Neuron (in vitro differentiated cells): ENCODE measurements around the gene SVEP1.
"Not testable (repeated sequence)": the region's sequence is repeated elsewhere in the genome, so short reads cannot be mapped to it uniquely, and the experiment has no call there.

ENCODE experiments used
- H2AFZ ChIP-seq: one replicate; pipeline ENCODE4 v1.6.1; 2013; ENCODE audit warnings: low read depth, mild to moderate bottlenecking, inconsistent platforms, low read length, moderate library complexity
- H3K27me3 ChIP-seq: one replicate; pipeline ENCODE4 v1.6.1; 2013; ENCODE audit warnings: low read length; ENCODE audit not compliant: insufficient read depth
- H3K36me3 ChIP-seq: one replicate; pipeline ENCODE4 v1.6.1; 2013; ENCODE audit warnings: low read length; ENCODE audit not compliant: insufficient read depth
- H3K4me1 ChIP-seq: one replicate; pipeline ENCODE4 v1.6.1; 2013; ENCODE audit warnings: low read length; ENCODE audit not compliant: insufficient read depth
- H3K4me3 ChIP-seq: 2 replicates; pipeline ENCODE4 v1.5.1; 2013; ENCODE audit warnings: mild to moderate bottlenecking, low read length, moderate library complexity
- H3K9me3 ChIP-seq: one replicate; pipeline ENCODE4 v1.6.1; 2013; ENCODE audit warnings: low read length

Gene SVEP1

DNA sequence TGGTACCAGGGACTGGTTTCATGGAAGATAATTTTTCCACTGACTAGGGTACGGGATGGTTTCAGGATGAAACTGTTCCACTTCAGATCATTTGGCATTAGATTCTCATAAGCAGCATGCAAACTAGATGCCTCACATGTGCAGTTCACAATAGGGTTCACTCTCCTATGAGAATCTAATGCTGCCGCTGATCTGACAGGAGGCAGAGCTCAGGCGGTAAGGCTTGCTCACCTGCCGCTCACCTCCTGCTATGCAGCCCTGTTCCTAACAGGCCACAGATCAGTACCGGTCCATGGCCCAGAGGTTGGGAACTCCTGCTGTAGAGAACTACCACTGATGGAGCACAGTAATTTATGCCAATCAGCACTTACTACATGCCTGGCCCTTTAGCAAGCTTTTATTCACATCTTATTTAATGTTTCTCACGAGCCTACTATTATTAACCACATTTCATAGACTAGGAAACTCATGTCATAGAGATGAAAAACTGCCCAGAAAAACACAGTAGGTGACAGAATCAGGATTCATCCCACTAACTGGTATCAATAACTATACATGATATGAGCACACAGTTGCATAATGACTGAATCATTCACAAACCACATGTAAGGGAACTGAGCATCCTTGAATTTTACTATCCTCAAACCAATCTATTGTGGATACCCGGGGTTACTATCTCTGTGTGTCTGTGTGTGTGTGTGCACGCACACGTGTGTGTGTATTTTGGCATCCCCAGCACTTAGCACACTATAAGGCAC, 46.5 kb downstream of the SVEP1 start:
- no peaks in the 10 kb centered on the region for H3K36me3 ChIP-seq

GRCh38 chr9:110531776-110532175, 47.8 kb downstream of the SVEP1 start:
- Histone ChIP-seq H3K27me3 (no peaks in the 10 kb centered on the region), H3K36me3 (no peaks in the 10 kb centered on the region), H3K4me3 (no peak overlapping the region), H2AFZ (no peak overlapping the region), H3K4me1 (no peaks in the 10 kb centered on the region), H3K9me3 (no peaks in the 10 kb centered on the region)

More for the DNA sequence above, 46.5 kb downstream of the SVEP1 start:
- Histone ChIP-seq H3K4me3 (no peak overlapping the region), H3K9me3 (no peaks in the 10 kb centered on the region), H2AFZ (no peak overlapping the region), H3K4me1 (no peaks in the 10 kb centered on the region), H3K27me3 (no peaks in the 10 kb centered on the region)

- H3K9me3 ChIP-seq, H3K4me1 ChIP-seq, H3K27me3 ChIP-seq, H2AFZ ChIP-seq, H3K36me3 ChIP-seq, H3K4me3 ChIP-seq: not testable (repeated sequence)
Observed at GRCh38 chr9:110531241-110531640, 48.3 kb downstream of the SVEP1 start.

DNA sequence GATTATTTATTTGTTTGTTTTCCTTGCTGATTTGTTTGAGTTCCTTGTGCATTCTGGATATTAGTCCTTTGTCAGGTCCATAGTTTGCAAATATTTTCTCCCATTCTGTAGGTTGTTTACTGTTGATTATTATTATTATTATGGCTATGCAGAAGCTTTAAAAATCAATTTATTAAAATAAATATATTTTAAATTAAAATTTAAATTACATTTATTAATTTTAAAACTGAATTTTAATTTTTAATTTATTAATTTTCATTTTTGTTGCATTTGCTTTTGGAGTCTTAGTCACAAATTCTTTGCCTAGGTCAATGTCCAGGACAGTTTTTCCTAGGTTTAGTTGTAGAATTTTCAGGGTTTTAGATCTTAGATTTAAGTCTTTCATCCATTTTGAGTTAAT, 50.9 kb downstream of the SVEP1 start:
- Histone ChIP-seq H2AFZ (no peak overlapping the region), H3K27me3 (no peaks in the 10 kb centered on the region), H3K9me3 (no peaks in the 10 kb centered on the region), H3K4me1 (no peaks in the 10 kb centered on the region), H3K4me3 (no peak overlapping the region), H3K36me3 (no peaks in the 10 kb centered on the region)

GRCh38 chr9:110526426-110526825, 53.1 kb downstream of the SVEP1 start:
- no peaks in the 10 kb centered on the region for H3K9me3 ChIP-seq
- H3K36me3 ChIP-seq: no peaks in the 10 kb centered on the region
- H3K4me3 ChIP-seq: no peak overlapping the region
- H3K4me1 ChIP-seq: peaks cover 5% of the 10 kb centered on the region
- H2AFZ ChIP-seq: no peak overlapping the region
- H3K27me3 ChIP-seq: no peaks in the 10 kb centered on the region

DNA sequence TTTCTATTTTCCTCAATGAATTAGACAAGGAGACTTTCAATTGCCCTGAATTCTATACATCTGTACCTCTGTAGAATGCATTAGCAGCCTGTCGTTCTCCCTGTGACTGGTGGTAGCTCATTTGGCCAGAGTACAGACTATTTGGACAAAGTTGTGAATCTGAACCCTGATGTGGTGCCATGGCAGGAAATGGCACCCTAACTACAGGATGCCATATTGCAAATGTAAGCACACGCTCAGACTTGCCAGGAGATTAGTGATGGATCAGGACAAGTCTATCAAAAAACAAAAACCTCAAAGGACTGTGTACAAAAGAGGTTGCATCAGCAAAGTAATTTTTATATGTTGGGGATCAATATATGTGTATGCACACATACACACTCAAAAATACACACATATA, 58.3 kb downstream of the SVEP1 start:
- Histone ChIP-seq H3K4me3 (no peak overlapping the region), H3K9me3 (no peaks in the 10 kb centered on the region), H3K36me3 (no peaks in the 10 kb centered on the region), H3K4me1 (peaks cover 5% of the 10 kb centered on the region), H3K27me3 (no peaks in the 10 kb centered on the region), H2AFZ (no peak overlapping the region)

- peaks cover 5% of the 10 kb centered on the region for H3K4me1 ChIP-seq
- no peak overlapping the region for H3K4me3 ChIP-seq
- H3K9me3 ChIP-seq: no peaks in the 10 kb centered on the region
- H3K27me3 ChIP-seq: no peaks in the 10 kb centered on the region
- H2AFZ ChIP-seq: no peak overlapping the region
- H3K36me3 ChIP-seq: no peaks in the 10 kb centered on the region
Observed at GRCh38 chr9:110520120-110520701, 59.3 kb downstream of the SVEP1 start.

GRCh38 chr9:110517483-110517882, 62.1 kb downstream of the SVEP1 start:
- Histone ChIP-seq H3K4me3 (no peak overlapping the region), H2AFZ (no peak overlapping the region), H3K4me1 (peaks cover 4% of the 10 kb centered on the region), H3K9me3 (no peaks in the 10 kb centered on the region), H3K36me3 (no peaks in the 10 kb centered on the region), H3K27me3 (no peaks in the 10 kb centered on the region)

GRCh38 chr9:110514897-110515296, 64.6 kb downstream of the SVEP1 start:
- H3K36me3 ChIP-seq: no peaks in the 10 kb centered on the region
- H3K27me3 ChIP-seq: no peaks in the 10 kb centered on the region
- H2AFZ ChIP-seq: no peak overlapping the region
- H3K4me3 ChIP-seq: no peak overlapping the region
- H3K9me3 ChIP-seq: no peaks in the 10 kb centered on the region
- no peaks in the 10 kb centered on the region for H3K4me1 ChIP-seq

DNA sequence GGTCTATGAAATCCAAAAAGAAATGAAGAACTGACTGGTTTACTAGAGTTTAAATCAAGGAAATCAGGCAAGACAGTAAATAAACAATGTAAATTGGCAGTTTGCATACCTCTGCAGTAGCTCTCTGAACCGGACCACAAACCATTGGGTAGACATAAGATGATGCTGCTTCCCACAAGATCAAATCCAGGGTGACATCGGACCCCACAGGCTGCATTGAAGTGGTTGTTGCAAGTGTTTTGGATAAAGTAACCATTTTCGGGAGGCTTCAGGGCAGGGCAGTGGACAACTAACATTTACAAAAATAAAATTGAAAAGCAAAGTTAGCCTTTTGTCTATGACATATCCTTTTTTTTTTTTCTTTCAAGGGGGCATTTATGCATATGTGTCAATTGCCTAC, 66.7 kb downstream of the SVEP1 start:
- no peaks in the 10 kb centered on the region for H3K9me3 ChIP-seq
- H3K4me1 ChIP-seq: no peaks in the 10 kb centered on the region
- no peaks in the 10 kb centered on the region for H3K36me3 ChIP-seq
- H2AFZ ChIP-seq: no peak overlapping the region
- H3K27me3 ChIP-seq: no peaks in the 10 kb centered on the region
- no peak overlapping the region for H3K4me3 ChIP-seq

DNA sequence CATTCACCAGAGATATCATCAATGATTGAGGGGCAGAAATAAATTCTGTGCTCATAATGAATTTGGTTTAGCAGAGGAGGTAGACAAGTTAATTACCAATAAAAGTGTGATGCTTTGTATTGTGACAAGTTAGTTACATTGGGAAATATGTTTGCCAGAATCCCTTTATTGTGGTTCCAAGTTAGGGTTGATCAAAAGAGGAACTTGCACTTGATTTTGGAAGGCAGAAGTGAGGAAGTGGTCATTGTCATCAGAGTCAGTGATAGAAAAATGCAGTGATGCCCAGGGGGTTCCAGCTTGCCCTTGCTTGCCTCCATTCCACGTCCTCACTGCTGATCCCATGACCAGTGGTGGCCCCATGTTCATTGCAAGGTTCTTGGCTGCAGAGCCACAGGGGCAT, 69.7 kb downstream of the SVEP1 start:
- Histone ChIP-seq H3K36me3 (no peaks in the 10 kb centered on the region), H3K9me3 (no peaks in the 10 kb centered on the region), H3K27me3 (no peaks in the 10 kb centered on the region), H3K4me3 (no peak overlapping the region), H2AFZ (no peak overlapping the region), H3K4me1 (no peaks in the 10 kb centered on the region)

- H3K36me3 ChIP-seq: no peaks in the 10 kb centered on the region
- no peaks in the 10 kb centered on the region for H3K27me3 ChIP-seq
- H3K4me1 ChIP-seq: no peaks in the 10 kb centered on the region
- H3K9me3 ChIP-seq: no peaks in the 10 kb centered on the region
- no peak overlapping the region for H2AFZ ChIP-seq
- H3K4me3 ChIP-seq: no peak overlapping the region
Observed at GRCh38 chr9:110502842-110503241, 76.7 kb downstream of the SVEP1 start.

- Histone ChIP-seq H3K36me3 (no peaks in the 10 kb centered on the region), H3K9me3 (no peaks in the 10 kb centered on the region)
Observed at GRCh38 chr9:110499608-110500007, 79.9 kb downstream of the SVEP1 start.

GRCh38 chr9:110487196-110487595, 92.3 kb downstream of the SVEP1 start:
- Histone ChIP-seq H2AFZ (no peak overlapping the region), H3K4me3 (no peak overlapping the region), H3K4me1 (no peaks in the 10 kb centered on the region), H3K9me3 (no peaks in the 10 kb centered on the region), H3K36me3 (no peaks in the 10 kb centered on the region), H3K27me3 (no peaks in the 10 kb centered on the region)

More at GRCh38 chr9:110499608-110500007, 79.9 kb downstream of the SVEP1 start:
- no peaks in the 10 kb centered on the region for H3K27me3 ChIP-seq
- H3K4me1 ChIP-seq: no peaks in the 10 kb centered on the region
- H2AFZ ChIP-seq: no peak overlapping the region
- H3K4me3 ChIP-seq: no peak overlapping the region
